ENCODE results near the gene DHX58.

DHX58 gene

DNA sequence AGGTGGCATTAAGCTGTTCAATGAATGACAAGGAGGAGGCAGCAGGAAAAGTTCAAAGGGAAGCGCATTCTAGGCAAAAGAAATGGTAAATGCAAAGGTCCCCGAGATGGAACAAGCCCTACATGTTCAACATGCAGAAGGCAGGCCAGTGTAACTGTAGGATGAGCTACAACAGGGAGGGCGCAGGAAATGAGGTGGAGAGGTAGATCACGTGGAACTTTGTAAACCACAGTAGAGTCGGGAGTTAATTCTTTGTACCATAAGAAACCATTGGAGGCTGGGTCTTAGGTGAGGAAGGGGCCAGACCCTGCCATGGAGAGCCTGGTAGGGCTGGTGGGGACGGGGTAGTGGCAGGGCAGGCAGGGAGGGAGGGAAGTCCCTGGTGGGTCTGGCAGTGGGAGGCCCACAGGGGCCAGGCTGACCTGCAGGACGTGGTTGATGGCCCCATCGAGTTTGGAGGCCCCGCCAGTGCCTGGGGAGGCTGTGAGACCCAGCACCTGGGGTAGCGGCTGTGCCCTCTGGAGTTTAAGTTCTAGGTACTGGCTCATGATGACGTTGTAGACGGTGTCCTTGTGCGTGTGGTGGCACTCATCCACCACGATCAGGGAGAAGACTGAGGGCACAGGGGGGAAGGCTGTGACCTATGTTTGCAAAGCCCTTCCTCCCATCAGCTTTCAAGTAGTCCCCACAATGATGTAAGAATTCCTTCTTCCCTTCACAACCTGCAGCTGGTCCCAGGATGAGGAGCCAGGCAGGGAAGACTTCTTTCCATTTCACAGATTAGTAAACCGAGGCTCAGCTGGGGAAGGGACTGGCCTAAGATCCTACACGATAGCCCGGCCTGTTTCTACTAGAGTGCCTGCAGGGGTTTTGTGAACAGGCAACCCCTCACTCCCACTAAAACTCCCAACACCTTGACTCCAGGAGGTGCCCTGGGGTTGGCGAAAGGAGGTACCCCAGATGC, 1.9 kb downstream of the DHX58 start:
- DNase-seq (ENCODE audit: low spot score) = no peak

DNA sequence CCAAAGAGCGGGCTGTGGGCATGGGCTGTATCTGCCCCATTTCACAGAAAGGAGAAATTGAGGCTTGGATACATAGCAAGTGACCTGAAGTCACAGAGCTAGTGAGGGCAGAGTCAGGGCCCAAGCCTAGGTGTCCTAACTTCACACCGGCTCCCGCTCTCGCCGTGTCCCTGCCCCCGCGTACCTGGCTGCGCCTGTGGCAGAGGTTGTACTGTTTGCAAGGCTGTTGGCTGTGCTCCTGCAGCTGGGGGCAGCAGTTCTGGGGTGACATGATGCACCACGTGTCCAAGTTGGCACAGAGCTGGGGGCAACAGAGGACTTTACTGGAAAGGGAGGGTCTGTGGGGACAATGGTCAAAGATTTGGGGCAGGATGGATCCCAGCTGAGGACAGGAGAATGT, 3.4 kb downstream of the DHX58 start:
- DNase-seq (ENCODE audit: low spot score) = no peak

DNA sequence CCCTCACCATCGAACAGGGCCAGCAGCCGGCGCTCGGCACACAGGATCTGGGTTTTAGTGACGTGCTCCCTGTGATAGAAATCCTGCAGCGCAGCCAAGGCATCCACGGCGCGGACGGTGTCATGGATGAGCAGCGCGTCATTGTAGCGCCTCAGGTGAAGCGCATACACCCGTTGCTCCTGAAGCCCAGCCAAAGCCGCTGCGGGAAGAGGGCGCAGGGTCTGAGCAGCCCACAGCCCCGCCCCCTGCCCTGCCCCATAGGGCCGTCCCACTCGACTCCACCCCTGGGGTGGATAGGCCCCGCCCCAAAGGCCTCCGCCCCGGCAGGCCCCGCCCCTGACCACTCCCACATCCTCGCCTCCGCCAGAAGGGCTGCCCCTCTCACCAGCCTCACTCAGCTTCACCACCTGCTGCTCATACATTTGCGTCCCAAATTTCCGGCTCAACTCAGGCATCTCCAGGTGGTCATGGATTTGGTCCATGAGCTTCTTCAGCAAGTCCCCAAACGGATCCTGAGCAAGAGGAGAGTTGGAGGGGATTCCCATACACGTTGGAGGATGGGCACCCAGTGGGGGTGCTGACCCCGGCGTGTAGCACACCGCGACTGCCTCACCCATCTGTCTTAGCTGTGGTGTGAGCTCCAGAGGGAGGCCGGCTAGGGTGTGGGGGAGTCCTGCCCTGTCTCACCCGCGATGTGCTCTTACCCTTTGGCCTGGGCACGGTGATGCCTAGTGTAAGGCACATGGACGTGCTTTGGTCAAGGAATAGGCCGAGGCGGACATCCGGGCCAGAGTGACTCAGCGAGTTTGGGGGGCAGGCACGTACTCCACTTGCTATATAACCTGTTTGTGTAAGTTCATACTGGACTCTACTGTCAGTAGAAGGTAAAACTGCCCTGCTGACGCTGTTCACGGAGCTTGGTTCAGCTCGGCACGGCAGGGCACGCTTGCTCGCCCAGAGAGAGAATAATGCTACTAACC, 4.6 kb downstream of the DHX58 start:
- DNase-seq (ENCODE audit: low spot score) = peak; percentile 99

DNA sequence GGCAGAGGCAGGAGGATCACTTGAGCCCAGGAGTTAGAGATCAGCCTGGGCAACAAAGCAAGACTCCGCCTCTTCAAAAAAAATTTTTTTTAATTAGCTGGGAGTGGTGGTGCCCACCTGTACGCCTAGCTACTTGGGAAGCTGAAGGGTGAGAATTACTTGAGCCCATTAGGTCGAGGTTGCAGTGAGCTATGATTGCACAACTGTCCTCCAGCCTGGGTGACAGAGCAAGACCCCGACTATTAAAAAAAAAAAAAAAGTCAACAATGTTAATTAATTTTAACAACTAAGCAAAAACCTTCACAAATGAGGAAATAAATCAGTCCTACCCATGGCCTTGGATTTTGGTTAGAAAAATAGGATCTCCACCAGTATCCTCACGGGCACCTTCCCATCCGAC, 5.4 kb downstream of the DHX58 start:
- DNase-seq (ENCODE audit: low spot score) = no peak

DNA sequence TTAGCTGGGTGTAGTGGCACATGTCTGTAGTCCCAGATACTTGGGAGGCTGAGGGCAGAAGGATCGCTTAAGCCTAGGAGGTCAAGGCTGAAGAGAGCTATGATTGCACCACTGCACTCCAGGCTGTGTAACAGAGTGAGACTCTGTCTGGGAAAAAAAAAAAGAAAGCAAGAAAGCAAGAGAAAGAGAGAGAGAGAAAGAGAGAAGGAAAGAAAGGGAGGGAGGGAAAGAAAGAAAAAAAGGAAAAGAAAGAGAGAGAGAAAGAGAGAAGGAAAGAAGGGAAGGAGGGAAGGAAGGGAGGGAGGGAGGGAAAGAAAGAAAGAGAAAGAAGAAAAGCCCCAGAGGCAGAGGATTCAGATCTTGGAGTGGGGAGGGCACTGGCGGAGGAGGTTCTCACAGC, 6.5 kb downstream of the DHX58 start:
- DNase-seq (ENCODE audit: low spot score) = no peak

DNA sequence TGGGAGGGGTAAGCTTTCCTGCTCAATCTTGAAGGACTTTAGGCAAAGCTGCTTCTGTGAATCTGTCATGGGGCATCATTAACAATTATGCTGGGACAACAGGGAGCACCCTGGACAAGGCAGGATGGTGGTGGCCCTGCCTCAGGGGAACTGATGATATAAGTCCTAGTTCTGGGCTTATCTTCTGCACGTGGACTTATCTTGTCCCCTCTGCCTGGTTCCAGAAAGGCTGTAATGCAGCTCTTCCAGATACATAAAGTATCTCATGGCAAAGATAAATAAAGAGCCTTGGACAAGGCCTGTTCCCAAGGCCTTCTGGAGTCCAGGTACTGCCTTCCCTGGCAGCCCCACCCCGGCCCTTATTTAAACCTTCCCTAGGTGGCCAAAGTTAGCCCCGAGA, 8.2 kb downstream of the DHX58 start:
- no peak for DNase-seq (ENCODE audit: low spot score)

DNA sequence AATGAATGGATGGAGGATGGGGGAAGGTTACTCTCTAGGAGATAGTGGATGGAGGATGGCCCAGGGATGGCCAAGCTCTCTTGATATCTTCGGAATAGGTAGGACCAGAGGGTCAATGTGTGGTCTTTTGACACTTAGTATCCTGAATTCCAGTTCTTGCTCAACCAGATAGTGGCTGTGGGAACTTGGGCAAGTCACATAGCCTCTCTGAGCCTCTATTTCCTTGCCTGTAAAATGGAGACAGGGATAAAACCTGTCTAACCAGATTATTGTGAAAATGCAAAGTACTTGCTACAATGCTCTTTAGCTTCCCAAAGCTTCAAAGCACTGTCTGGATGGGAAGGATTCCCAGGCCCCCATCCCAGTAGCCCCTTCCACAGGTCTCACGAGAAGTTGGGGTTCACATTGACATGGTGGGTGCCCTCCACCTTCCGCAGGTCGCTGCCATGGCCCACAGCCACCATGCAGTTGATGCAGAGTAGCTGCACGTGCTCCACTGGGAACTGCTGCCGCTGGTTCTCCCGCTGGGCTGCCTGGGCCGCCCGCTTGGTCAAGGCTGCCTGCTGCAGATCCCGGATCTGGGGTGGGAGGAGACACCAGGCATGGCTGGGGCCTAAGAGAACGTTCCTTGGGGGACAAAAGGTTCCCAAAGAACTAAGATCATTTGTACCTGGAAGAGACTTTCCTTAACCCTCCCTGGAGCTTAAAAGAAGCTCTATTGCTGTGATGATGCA, 9.1 kb downstream of the DHX58 start:
- DNase-seq (ENCODE audit: low spot score) = no peak

DNA sequence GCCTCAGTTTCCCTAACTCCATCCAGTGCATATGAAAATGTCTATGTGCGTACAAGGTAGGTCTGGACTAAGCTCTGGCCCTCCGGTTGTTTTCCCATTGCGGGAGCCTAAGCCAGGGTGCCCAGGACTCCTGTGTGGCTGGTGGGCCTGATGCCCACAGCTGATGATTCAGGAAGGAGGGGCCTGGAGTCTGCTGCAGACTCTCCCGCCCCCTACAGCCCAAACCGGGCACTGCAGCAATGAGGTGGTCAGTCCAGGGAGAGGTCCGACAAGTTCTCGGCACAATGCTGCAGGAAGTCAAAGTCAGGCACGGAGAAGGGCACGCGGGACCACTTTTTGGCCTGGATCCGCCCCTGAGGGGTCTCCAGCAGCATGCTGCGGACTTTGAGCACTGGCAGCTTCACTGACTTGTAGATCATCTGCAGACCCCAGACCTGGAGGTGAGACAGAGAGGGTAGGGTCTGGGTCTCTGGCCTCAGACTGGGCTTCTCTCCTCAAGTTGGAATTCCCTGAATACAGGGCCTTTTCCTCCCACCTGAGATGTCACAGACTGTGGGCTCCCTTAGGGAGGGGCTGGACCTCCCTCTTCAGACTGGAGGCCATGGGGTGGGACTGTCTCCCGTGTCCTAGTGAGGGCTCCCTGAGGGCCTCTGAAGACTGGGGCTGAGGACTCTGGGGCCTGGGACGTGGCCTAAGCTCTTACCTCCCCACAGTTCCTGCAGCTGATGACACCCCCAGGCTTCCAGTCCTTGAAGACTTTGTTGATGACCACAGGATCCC, 10.8 kb downstream of the DHX58 start:
- peak; percentile 73 for DNase-seq (ENCODE audit: low spot score)

DNA sequence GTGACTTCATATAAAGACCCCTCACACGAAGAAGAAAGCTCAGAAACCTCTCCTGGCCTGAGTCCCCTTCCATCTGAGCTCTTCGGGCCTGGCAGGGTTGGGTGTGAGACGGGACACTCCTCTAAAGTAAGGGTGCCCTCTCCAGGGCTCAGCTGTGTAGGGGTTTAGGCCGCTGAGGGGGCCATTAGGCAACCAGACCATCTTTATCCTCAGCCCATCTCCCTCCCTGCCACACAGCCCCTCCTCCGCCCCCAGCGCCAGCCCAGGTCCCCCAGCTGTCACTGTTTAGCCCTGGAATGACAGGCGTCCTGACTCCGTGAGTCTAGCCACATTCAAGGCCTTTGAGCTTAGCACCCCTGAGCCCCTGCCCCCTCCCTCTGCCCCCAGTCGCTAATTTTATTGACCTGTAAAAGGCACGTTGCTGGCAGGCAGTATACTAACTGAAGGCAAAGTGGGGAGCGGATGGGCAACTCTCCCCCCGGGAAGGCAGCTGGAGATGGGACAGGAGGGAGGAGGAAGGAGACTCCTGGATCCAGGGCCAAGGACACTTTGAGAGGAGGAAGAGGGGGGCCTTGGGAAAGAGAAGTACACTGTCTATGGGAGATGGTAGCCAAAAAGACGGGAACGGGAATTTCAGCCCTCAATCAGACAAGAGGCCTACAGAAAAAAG, 13.6 kb downstream of the DHX58 start:
- DNase-seq (ENCODE audit: low spot score) = no peak

DNA sequence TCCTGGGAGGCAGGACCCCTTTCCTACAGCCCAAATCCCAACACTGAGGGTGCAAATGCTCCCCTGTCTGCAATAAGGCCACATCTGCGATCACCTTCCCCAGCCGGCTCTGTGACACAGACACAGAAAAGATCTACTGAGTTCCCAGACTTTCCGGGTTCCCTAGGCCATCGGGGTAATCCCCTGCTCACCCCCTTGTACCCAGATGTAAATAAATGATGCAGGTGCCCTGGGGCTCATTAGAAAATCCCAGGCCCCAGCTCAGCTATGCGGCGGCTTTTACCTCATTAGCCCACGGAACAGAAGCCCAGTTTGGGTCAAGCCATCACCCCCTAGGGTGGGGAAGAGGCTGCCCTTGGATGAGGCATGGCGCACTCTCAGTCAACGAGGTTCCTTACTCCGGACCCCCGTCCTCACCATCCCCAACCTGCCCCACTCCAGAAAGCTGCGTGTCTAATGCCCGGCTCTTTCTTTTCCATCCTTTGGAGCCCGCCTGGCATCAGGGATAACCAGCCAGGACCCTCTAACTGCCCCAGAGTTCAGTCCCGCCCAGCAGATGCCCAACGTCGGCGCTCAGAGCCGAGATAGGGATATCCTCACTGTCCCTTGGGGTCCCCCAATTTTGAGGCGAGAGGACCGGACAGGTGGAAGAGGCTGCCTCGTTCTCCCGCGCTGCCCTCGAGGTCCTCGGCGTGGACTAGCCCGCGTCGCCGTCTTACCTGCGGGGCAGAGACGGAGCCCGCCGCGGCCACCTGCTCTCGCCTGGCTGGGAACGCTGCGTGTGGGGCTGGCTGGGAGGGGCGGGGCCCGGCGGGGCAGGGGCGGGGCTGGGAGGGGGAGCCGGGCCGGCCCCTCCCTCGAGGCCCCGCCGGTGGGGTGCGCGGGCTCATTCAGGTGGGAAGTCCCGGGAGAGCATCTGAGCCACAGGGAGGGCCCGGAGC, 14.6 kb downstream of the DHX58 start, which contains the start of gene ZNF385C:
ZNF385C (minus strand) TSS at position 783 of the 941 bp plus-strand sequence. CDS start 35,417 bp downstream, outside the sequence.
- DNase-seq (ENCODE audit: low spot score) = peak; percentile 69

DNA sequence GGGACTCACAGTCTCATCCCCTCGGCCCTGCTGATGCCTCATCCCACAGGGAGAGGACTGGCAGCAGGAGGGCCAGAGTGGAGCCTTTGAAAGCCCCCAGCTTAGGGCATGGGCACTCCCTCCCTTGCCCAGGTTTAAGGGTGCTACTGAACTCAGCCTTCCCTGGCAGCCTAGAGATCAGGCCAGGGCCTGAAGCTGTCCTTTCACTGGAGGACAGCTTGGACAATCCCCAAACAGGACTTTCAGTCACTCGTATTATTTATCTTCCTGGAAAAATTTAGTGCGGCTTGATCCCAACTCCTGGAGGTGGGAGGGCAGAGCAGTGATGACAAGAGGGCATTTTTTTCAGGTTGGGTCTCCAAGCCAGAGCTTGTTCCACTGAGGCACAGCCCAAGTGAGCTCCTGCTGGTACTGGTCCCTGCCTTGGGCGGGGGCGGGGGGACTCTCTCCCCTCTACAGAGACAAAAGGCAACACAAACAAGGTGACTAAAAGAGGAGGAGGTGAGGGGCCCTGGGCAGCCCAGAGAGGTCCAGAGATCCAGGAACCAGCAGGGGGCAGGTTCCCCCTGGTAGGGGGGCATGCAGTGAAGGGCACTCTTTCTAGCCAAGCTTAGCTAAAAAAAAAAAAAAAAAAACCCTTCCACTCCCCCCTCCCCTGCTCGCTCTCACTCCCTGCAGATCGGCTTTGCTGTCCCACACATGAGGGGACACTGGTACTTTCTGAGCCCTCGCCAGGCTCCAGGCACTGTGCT, 16.0 kb downstream of the DHX58 start:
- DNase-seq (ENCODE audit: low spot score) = no peak

DNA sequence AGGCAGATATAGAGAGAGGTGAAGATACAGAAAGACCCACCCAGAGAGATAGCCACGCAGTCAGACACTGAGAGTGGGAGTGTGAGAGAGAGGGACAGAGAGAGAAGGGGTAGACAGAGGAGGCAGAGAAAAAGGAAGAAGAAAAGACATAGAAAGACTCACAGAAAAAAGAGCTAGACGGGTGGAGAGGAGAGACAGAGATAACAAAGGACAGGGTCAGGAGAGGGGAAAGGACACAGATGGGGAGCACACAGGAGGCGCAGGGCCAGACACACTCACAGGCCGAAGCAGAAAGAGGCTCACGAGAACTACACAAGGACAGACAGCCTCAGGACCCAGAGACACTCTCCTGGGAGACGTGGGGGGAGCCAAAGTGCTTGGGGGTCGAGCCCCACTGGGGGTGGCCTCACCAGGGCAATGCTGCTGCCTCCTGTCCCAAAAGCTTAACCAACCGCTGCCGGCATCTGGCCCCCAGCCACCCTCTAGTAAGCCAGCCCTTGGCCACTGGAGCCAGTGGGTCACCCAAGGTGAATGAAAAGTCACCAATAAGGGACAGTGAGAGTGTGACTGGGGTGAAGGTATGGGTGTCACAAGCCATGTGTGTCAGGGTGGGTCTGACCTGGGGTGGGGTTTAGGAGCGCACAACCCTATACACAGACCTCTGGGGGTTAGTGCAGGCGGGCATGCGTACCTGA, 18.0 kb downstream of the DHX58 start:
- no peak for DNase-seq (ENCODE audit: low spot score)

DNA sequence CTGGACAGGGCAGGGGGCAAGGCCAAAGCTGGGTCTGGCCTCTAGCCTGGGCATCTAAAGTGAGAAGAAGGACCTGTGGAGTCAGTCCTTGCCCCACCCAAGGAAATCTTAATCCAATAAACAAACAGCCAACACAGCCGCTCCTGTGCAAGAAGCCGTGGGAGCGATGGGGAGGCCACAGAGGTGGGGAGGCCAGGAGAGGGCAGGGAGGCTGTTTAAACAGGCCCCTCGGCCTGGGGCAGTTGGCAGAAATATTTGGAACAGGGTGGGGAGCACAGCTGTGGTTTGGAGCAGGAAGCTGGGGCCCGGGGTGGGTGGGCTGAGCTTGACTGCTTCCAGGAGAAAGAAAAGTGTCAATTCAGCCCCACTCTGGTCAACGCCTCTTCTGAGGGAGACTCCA, 19.6 kb downstream of the DHX58 start:
- DNase-seq (ENCODE audit: low spot score) = no peak

DNA sequence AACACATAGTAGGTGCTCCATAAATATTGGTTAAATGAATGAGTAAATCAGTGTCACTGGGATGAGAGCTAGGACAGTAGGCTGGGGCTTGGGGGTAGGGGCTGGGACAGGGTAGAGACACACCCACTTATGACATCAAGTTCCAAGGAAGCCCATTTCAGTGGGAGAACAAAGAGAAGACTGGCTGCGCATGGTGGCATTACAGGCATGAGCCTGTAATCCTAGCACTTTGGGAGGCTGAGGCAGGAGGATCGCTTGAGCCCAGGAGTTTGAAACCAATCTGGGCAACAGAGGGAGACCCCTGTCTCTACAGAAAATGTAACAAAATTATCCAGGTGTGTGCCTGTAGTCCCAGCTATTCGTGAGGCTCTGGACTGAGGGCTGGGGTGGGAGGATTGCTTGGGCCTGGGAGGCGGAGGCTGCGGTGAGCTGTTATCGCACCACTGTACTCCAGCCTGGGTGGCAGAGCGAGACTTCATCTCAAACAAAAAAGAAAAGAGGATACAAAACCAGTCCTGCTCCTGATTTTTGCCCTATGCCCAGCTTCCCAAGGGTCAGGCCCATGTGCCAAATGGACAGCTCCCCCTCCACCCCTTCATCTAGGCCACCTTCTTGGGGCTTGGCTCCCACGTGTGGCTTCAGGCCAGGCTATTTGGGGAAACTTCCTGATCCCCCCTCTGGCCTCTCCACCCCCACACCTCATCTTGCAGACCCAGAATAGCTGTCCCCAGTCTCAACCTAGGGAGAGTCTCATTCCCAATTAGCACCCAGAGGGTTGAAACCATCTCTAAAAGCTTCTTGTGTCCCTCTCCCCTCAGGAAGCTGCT, 21.3 kb downstream of the DHX58 start:
- no peak for DNase-seq (ENCODE audit: low spot score)

DNA sequence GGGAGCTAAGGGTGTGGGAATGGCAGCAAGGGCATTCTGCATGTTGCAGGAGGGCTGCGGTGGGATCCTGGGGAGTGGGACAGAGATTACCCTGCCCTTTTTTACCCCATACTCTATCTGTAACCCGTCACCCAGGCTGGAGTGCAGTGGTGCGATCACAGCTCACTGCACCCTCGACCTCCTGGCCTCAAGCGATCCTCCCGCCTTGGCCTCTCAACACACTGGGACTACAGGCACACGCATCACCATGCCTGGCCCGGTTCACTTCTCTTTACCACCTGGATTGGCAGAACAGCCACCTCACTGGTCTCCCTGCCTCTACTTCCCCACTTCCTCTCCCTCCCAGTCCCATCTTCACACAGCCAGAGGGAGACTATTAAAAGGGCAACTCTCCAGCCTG, 23.8 kb downstream of the DHX58 start:
- no peak for DNase-seq (ENCODE audit: low spot score)

DNA sequence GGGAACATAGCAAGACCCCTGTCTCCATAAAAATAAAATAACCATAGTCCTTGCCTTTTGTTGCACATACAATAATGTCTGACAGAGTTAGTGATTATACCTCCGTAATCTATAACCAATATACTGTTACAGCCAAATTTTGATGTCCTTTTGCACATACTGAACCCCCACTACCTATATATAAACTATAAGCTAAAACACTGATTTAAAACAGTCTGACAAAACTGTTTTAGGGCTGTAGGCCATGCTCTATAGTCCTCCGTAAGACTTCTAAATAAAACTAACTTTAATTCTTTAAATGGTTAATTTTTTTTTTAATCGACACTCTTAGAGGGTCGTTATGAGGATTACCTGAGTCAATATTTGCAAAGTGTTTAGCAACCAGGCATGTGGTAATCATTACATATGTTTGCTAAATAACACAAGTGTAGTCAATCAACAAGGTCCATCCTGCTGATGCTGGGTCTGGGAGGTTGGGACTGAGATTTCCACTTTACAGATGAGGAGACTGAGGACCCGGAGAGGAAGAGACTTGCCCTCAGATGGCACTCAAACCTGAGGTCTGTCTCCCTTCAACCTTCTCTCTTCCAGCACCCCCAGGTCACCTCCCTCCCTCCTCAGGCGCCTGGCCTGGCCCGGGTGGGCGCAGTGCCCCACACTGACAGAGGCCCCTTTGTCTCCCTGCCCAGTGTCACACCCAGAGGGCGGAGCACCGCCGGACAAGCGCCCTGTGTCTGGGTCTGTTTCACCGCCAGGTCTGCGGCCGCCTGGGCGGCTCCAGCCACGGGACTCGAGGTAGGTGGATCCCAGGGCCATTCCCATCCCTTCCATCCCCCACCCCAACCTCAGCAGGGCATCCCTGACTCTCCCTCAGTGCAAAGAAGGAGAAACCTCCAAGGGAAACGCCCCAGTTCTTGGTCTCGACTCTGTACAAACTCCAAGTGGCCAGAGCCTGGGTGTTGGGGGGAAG, 24.5 kb downstream of the DHX58 start:
- no peak for DNase-seq (ENCODE audit: low spot score)
